ENCODE measurements around the gene RBM26. TPM values are rescaled to one million over a fixed set of nuclear protein-coding genes. Genes with fewer than 3 reads are reported as not detected.

RBM26 gene
- total RNA-seq (32.4 TPM), polyA plus RNA-seq (ENCODE audit: insufficient read depth in 1 of 8, insufficient read length in 8 of 8, low replicate concordance in 1 of 8) (10 to 100 TPM; 42.4 to 60.3 (median 50.0) TPM)
- long read RNA-seq, donor 1, transcript RBM26-206 (3 exons, 2,192 nt) = major isoform, 8 of 8 reads
- long read RNA-seq, donor 1, partial matches to known transcripts = 0 of 8 reads
- long read RNA-seq, donor 1, other reads (novel, unspliced or antisense) = 0 of 8 reads
- long read RNA-seq, donor 2, partial matches to known transcripts = 0 of 1 reads
- long read RNA-seq, donor 2, other reads (novel, unspliced or antisense) = 0 of 1 reads
- long read RNA-seq, donor 3, transcript RBM26-206 (3 exons, 2,192 nt) = major isoform, 5 of 23 reads
- long read RNA-seq, donor 3, partial matches to known transcripts = 18 of 23 reads
- long read RNA-seq, donor 3, other reads (novel, unspliced or antisense) = 0 of 23 reads
- long read RNA-seq, donor 4, partial matches to known transcripts = 0 of 3 reads
- long read RNA-seq, donor 4, other reads (novel, unspliced or antisense) = 0 of 3 reads
- long read RNA-seq, donor 5, full-length matches to known transcripts = 19 of 34 reads
- long read RNA-seq, donor 5, partial matches to known transcripts = 15 of 34 reads
- long read RNA-seq, donor 5, other reads (novel, unspliced or antisense) = 0 of 34 reads
- long read RNA-seq, donor 6, full-length matches to known transcripts = 8 of 8 reads
- long read RNA-seq, donor 6, partial matches to known transcripts = 0 of 8 reads
- long read RNA-seq, donor 6, other reads (novel, unspliced or antisense) = 0 of 8 reads
- long read RNA-seq, donor 7, transcript RBM26-206 (3 exons, 2,192 nt) = major isoform, 6 of 7 reads
- long read RNA-seq, donor 7, partial matches to known transcripts = 0 of 7 reads
- long read RNA-seq, donor 7, other reads (novel, unspliced or antisense) = 0 of 7 reads
- long read RNA-seq, donor 8, full-length matches to known transcripts = 9 of 9 reads
- long read RNA-seq, donor 8, partial matches to known transcripts = 0 of 9 reads
- long read RNA-seq, donor 8, other reads (novel, unspliced or antisense) = 0 of 9 reads
- long read RNA-seq, donor 9, transcript RBM26-206 (3 exons, 2,192 nt) = major isoform, 9 of 9 reads
- long read RNA-seq, donor 9, partial matches to known transcripts = 0 of 9 reads
- long read RNA-seq, donor 9, other reads (novel, unspliced or antisense) = 0 of 9 reads
- long read RNA-seq, donor 10, full-length matches to known transcripts = 12 of 12 reads
- long read RNA-seq, donor 10, partial matches to known transcripts = 0 of 12 reads
- long read RNA-seq, donor 10, other reads (novel, unspliced or antisense) = 0 of 12 reads
- long read RNA-seq, donor 11, transcript RBM26-206 (3 exons, 2,192 nt) = major isoform, 6 of 11 reads
- long read RNA-seq, donor 11, partial matches to known transcripts = 5 of 11 reads
- long read RNA-seq, donor 11, other reads (novel, unspliced or antisense) = 0 of 11 reads

DNA sequence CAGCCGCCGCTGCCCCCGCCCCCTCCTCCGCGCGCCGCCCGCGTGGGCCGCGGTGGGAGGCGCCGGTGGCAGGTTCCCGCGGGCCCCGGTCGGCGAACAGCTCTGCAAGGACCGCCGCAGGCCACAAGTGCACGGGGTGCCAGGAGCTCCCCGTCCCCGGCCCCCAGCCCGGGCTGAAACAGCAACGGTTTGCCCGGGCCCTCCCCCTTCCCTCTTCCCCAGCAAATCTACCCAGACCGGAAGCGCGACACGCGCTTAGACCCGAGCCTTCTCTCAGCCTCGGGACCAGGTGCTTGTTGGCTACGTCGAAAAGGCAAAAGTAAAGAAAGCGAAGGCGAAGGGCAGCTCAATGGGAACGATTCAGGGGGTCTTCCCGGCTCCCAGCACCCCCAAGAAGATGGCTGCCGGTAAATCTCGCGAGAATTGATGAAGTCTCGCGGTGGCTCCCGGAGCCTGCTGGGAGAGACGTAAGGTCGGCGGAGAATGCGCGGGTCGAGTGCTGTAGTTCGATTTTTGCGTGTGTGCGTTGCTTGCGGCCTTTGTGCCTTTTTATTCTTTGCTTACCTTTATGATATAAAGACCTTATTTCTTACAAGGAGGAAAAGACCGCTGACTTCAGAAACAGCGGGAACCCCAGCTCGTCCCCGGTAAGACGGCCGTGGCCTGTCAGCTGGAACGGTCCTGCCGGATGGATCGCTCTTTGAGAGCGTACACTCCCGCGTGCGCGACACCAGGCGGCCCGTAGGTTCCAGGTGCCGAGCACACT, at the start of gene RBM26:
RBM26 (minus strand) TSS at position 425 of the 766 bp plus-strand sequence. CDS start 481 bp downstream, outside the sequence.
- H3K36me3 ChIP-seq (ENCODE audit: control insufficient read depth, insufficient read depth, low read length) = peaks cover 2% of the 10 kb centered on the region
- H3K4me3 ChIP-seq (ENCODE audit: low read length) = peak within 1 kb of the TSS; percentile 69
- H3K27ac ChIP-seq (ENCODE audit: low read length) = peak within 1 kb of the TSS; percentile 98
- no peaks in the 10 kb centered on the region for H3K9me3 ChIP-seq (replicated peaks; ENCODE audit: control insufficient read depth, low read depth, low read length)
- H3K27me3 ChIP-seq (ENCODE audit: control insufficient read depth, insufficient read depth, low read length) = no peaks in the 10 kb centered on the region
- DNase-seq = peak; percentile 99
- peaks cover 2% of the 10 kb centered on the region for H3K4me1 ChIP-seq (ENCODE audit: control insufficient read depth, insufficient read depth, low read length)
- WGBS (ENCODE audit: insufficient coverage) = 0% methylated on average over 55 of the region's 72 CpGs

- no peak for DNase-seq
- 95% methylated on average over 3 of the region's 7 CpGs for WGBS (ENCODE audit: insufficient coverage)
- Histone ChIP-seq H3K4me1 (ENCODE audit: control insufficient read depth, insufficient read depth, low read length) (no peaks in the 10 kb centered on the region), H3K27me3 (ENCODE audit: control insufficient read depth, insufficient read depth, low read length) (no peaks in the 10 kb centered on the region), H3K27ac (ENCODE audit: low read length) (no peak overlapping the region), H3K36me3 (ENCODE audit: control insufficient read depth, insufficient read depth, low read length) (no peaks in the 10 kb centered on the region), H3K4me3 (ENCODE audit: low read length) (no peak overlapping the region), H3K9me3 (replicated peaks; ENCODE audit: control insufficient read depth, low read depth, low read length) (no peaks in the 10 kb centered on the region)
Measured at GRCh38 chr13:79455331-79455730, 49.3 kb upstream of the RBM26 start.

- H3K4me3 ChIP-seq (ENCODE audit: low read length) = no peak overlapping the region
- no peaks in the 10 kb centered on the region for H3K9me3 ChIP-seq (replicated peaks; ENCODE audit: control insufficient read depth, low read depth, low read length)
- no peaks in the 10 kb centered on the region for H3K27me3 ChIP-seq (ENCODE audit: control insufficient read depth, insufficient read depth, low read length)
- WGBS (ENCODE audit: insufficient coverage) = no CpG with 5 or more reads among the region's 3 CpGs
- H3K36me3 ChIP-seq (ENCODE audit: control insufficient read depth, insufficient read depth, low read length) = no peaks in the 10 kb centered on the region
- no peaks in the 10 kb centered on the region for H3K4me1 ChIP-seq (ENCODE audit: control insufficient read depth, insufficient read depth, low read length)
- no peak overlapping the region for H3K27ac ChIP-seq (ENCODE audit: low read length)
- DNase-seq = no peak
Measured at GRCh38 chr13:79452239-79452913, 46.3 kb upstream of the RBM26 start.

DNA sequence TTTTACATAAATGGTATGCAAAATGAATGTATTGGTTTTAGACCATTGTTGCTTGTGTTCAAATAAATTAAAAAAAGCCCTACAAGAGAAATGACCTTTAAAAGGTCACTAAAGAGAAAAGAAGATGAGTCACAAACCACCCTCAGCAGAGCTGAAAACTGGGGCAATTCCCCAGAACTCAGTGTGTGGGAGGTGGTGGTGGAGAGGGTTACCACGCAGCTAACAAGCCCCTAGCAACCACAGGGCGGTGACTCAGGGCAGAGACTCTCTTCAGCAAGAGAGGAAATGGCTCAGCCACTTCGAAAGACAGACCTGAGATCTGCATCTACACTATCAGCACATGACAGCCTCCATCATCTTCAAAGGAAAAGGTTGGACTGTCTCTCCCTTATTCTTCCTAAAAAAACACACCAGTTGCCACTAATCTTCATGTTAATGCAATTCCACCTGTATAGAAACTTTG, 45.5 kb upstream of the RBM26 start:
- 50% methylated on average over 1 of the region's 3 CpGs for WGBS (ENCODE audit: insufficient coverage)
- Histone ChIP-seq H3K36me3 (ENCODE audit: control insufficient read depth, insufficient read depth, low read length) (no peaks in the 10 kb centered on the region), H3K4me1 (ENCODE audit: control insufficient read depth, insufficient read depth, low read length) (no peaks in the 10 kb centered on the region), H3K9me3 (replicated peaks; ENCODE audit: control insufficient read depth, low read depth, low read length) (no peaks in the 10 kb centered on the region), H3K4me3 (ENCODE audit: low read length) (no peak overlapping the region), H3K27me3 (ENCODE audit: control insufficient read depth, insufficient read depth, low read length) (no peaks in the 10 kb centered on the region), H3K27ac (ENCODE audit: low read length) (no peak overlapping the region)
- no peak for DNase-seq

DNA sequence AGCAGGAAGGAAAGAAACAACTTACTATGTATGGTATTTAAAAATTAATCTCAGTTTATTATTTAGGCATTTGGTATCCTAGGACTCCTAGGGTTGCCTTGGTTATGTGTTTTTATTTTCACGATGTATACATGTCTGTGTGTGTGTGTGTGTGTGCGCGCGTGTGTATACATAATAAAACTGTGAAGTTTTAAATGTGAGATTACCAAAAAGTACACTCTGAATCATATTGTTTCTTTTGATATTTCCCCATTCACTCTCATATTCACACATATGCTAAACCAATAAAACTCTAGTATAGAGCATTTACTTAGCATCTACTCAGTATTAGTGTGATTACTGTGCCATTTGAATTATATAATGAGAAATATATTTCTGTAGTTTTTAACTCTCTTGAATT, 44.1 kb upstream of the RBM26 start:
- Histone ChIP-seq H3K27me3 (ENCODE audit: control insufficient read depth, insufficient read depth, low read length) (no peaks in the 10 kb centered on the region), H3K27ac (ENCODE audit: low read length) (no peak overlapping the region), H3K36me3 (ENCODE audit: control insufficient read depth, insufficient read depth, low read length) (no peaks in the 10 kb centered on the region), H3K4me1 (ENCODE audit: control insufficient read depth, insufficient read depth, low read length) (no peaks in the 10 kb centered on the region), H3K4me3 (ENCODE audit: low read length) (no peak overlapping the region), H3K9me3 (replicated peaks; ENCODE audit: control insufficient read depth, low read depth, low read length) (no peaks in the 10 kb centered on the region)
- WGBS (ENCODE audit: insufficient coverage) = no CpG with 5 or more reads among the region's 4 CpGs
- DNase-seq = no peak

DNA sequence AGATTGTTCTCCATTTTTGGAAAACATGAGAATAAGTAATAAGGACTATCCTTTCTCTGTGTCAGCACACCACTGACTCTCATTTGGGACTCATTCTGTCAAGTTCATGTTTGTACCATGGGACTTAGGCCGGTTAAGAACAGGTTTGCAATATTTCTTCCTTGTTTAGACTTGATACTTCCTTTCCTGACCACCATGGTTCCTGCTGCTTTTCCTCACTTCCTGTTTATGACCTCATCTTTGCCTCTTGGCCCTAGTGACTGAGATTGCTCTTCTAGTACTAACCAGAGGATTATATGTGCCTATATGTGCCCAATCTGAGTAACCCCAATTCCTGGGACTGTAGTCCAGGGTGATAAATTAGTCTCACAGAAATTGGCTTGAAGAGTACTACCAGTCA, 42.4 kb upstream of the RBM26 start:
- Histone ChIP-seq H3K4me3 (ENCODE audit: low read length) (no peak overlapping the region), H3K4me1 (ENCODE audit: control insufficient read depth, insufficient read depth, low read length) (no peaks in the 10 kb centered on the region), H3K9me3 (replicated peaks; ENCODE audit: control insufficient read depth, low read depth, low read length) (no peaks in the 10 kb centered on the region), H3K36me3 (ENCODE audit: control insufficient read depth, insufficient read depth, low read length) (no peaks in the 10 kb centered on the region), H3K27me3 (ENCODE audit: control insufficient read depth, insufficient read depth, low read length) (no peaks in the 10 kb centered on the region), H3K27ac (ENCODE audit: low read length) (no peak overlapping the region)
- no peak for DNase-seq
- WGBS (ENCODE audit: insufficient coverage) = 29% methylated on average over 1 of the region's 1 CpG

DNA sequence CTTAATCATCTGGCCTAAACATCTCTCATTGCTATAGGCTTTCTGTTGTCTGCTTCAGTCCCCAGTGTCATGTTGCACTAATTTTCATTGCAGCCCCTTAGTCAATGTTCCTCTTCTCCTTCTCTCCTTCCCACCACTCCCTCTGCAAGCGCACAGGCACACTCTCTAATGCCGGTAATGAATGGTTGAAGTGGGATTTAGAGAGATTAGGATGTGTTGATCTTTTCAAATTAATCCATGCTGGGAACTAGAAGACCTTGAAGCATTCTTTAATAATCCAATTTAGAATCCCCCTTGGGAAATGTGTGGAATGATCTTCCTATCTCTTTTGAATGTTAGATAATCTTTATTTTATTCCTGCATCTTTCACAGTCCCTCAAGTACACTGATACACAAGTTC, 41.7 kb upstream of the RBM26 start:
- no peaks in the 10 kb centered on the region for H3K27me3 ChIP-seq (ENCODE audit: control insufficient read depth, insufficient read depth, low read length)
- no peak for DNase-seq
- no peak overlapping the region for H3K27ac ChIP-seq (ENCODE audit: low read length)
- H3K4me1 ChIP-seq (ENCODE audit: control insufficient read depth, insufficient read depth, low read length) = no peaks in the 10 kb centered on the region
- no peak overlapping the region for H3K4me3 ChIP-seq (ENCODE audit: low read length)
- WGBS (ENCODE audit: insufficient coverage) = no CpG with 5 or more reads among the region's 2 CpGs
- H3K36me3 ChIP-seq (ENCODE audit: control insufficient read depth, insufficient read depth, low read length) = no peaks in the 10 kb centered on the region
- no peaks in the 10 kb centered on the region for H3K9me3 ChIP-seq (replicated peaks; ENCODE audit: control insufficient read depth, low read depth, low read length)

DNA sequence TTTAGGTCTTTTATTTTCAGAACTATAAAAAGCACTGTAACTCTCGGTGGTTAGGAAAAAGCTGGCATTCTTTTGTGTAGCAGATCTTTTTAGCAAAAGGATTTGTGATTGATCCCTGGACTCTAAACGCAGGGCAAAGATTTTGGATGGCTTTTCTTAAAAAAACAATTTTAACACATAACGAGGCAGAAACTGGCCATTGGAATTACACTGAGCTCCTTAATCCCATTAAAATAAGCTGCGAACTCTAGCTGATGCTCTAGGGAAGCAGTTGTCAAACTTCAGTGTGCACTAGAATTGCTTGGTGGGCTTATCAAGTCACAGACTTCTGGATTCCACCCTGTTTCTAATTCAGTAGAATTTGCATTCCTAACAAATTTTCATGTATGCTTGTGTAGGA, 41.1 kb upstream of the RBM26 start:
- Histone ChIP-seq H3K27ac (ENCODE audit: low read length) (no peak overlapping the region), H3K9me3 (replicated peaks; ENCODE audit: control insufficient read depth, low read depth, low read length) (no peaks in the 10 kb centered on the region), H3K36me3 (ENCODE audit: control insufficient read depth, insufficient read depth, low read length) (no peaks in the 10 kb centered on the region), H3K4me3 (ENCODE audit: low read length) (no peak overlapping the region), H3K27me3 (ENCODE audit: control insufficient read depth, insufficient read depth, low read length) (no peaks in the 10 kb centered on the region), H3K4me1 (ENCODE audit: control insufficient read depth, insufficient read depth, low read length) (no peaks in the 10 kb centered on the region)
- no peak for DNase-seq
- 70% methylated on average over 2 of the region's 4 CpGs for WGBS (ENCODE audit: insufficient coverage)
